ENCODE results near the gene PIP4K2A.

Gene PIP4K2A

GRCh38 chr10:22620140-22620857 lies 94.1 kb downstream of the PIP4K2A start:
- DNase-seq (ENCODE audit: low read depth in 2 of 2), result no peak

- no peak for DNase-seq (ENCODE audit: low read depth in 2 of 2)
These were observed 95.3 kb downstream of the PIP4K2A start for GRCh38 chr10:22619101-22619500.

DNA sequence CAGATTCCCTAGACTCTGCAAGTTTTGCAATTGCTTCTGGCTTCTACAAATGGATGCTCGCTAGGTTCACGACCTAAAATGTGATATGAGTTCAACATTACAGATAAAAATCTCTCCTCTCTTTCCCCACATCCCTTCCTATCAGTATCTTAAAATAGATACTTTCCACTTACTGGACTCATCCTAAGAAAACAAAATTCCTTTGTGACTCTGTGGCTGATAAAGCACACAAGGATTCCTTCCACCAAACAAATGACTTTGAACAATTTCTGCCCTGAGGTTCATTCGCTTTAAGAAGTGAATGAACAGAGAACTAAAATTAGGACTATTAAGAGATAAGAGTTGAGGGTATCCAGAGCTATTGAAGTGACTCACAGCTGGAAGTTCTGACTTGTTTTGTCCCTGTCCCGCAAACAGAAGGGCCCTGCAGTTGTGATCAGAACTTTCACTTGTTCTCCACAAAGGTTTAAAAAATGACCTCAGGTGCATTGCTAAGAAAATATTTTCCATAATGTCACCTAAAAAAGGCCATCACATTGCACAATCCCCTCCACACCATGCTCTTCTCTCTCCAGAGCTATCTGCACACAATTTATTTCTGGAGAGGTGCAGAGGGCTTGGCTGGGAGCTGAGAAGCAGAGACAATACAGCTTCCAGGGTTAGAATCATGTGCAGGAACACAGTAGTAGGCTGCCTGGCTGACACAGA lies 96.1 kb downstream of the PIP4K2A start:
- DNase-seq (ENCODE audit: low read depth in 2 of 2), result no peak

DNA sequence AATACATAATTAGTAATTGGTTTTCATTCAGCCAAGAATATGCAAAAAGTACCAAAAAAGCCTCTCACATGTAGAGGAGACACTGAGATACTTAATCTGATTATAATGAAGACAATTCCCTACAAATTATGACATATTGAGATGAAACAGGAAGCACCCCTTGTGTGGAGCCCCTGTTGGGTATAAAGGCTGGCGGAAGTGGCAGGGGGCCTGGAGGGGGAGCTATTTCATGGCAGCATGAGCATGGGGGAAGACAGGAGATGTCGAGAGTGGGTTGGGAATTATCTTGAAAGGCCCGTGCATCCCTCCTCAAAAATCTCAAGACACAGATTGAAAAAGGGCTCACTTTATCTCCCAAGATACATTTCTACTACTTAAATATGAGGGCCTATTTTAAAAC lies 96.9 kb downstream of the PIP4K2A start:
- no peak for DNase-seq (ENCODE audit: low read depth in 2 of 2)

- no peak for DNase-seq (ENCODE audit: low read depth in 2 of 2)
These were observed 97.3 kb downstream of the PIP4K2A start for GRCh38 chr10:22617051-22617450.

DNA sequence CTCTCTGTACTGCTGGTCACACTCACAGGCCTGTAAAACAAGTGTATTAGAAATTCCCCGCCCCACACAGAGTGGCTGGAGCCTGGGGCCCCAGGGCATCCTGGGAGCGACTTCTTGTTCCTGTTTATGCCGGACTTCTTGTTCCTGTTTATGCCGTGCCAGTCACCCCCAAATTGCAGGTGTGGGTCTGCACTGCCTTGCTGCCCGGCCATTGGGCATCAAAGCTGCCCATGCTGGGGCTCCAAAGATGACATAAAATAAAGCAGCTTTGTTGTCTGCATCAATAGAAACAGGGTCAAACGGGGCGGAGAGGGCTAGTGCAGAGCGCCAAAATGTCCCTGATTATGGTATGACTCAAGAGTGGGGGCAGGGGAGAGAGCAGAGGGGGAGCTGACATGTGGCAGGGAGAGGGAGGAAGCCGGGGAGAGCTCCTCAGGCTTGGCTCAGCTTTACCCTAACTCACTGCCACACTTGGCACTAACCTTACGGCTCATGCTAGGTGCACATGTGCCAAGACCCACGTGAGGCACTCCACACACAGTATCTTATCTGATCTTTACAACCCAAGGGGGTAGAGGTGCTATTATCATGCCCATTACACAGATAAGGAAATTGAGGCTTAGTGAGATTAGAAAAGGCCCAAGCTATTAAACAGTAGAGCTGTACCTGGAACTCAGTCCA lies 98.4 kb downstream of the PIP4K2A start:
- DNase-seq (ENCODE audit: low read depth in 2 of 2), result no peak

DNA sequence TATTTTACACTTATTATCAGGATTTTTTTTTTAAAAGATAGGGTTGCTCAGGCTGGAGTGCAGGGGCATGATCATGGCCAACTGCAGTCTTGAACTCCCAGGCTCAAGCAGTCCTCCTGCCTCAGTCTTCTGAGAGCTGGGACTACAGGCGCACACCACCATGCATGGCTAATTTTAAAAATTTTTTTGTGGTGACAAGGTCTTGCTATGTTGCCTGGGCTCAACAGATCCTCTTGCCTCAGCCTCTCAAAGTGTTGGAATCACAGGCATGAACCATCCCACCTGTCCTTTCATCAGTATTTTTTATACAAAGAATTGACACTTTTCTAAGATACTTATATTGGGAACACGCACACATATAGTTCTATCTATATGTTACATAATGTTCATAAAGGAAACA lies 99.3 kb downstream of the PIP4K2A start:
- no peak for DNase-seq (ENCODE audit: low read depth in 2 of 2)

GRCh38 chr10:22613011-22613410 lies 101.4 kb downstream of the PIP4K2A start:
- no peak for DNase-seq (ENCODE audit: low read depth in 2 of 2)

- no peak for DNase-seq (ENCODE audit: low read depth in 2 of 2)
These were observed 102.1 kb downstream of the PIP4K2A start for GRCh38 chr10:22612318-22612717.

DNA sequence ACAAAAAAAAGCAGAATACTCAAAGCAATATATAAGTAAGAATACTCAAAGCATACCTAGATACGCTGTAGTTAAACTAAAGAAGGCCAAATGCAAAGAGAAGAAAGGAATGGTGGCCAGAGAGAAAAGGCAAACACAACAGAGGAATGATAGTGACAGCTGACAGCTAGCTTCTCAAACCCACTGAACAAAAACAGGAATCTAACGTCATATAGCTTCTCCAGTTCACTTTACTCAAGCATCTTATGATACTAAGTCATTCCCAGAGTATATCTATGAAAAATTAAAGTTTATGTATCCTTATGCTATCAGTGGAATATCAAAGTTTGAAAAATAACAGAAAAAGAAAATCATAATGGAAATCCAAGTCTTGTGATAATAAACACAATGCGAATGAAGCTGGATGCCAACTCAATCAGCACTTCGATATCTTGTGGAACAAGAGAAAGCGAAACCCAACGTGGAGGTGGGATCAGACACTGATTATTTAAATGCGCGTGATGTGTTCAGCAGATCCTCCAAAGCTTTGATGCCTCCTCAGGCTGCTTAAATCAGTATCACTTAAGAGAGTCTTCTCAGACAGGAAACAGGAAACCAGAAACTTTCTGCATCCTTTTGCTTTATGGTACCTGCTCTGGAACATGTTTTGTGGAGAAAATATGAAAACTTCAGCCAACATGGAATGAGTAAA lies 102.8 kb downstream of the PIP4K2A start:
- peak; percentile 36 to 65 for DNase-seq (ENCODE audit: low read depth in 2 of 2)

GRCh38 chr10:22610610-22611009 lies 103.8 kb downstream of the PIP4K2A start:
- no peak for DNase-seq (ENCODE audit: low read depth in 2 of 2)

- DNase-seq (ENCODE audit: low read depth in 2 of 2), result no peak
These were observed 104.5 kb downstream of the PIP4K2A start for GRCh38 chr10:22609719-22610465.

DNA sequence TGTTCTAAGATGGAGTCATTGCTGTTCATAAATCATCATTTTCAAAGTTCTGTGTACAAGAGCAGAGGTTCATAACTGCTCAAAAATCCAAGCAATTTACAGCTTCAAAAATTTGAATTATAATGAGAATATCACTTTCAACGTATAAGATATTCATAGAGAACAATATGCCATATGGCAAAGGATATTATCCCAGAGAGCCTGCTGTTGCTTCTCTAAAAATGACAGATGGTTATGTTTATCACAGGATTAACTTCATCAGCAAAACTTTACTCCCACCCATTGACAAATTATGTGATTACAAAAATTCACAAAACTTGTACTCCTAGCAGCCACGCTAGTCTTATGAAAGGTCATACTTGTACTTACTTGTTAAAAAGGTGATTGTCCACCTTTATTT lies 105.1 kb downstream of the PIP4K2A start:
- no peak for DNase-seq (ENCODE audit: low read depth in 2 of 2)

GRCh38 chr10:22607261-22607660 lies 107.1 kb downstream of the PIP4K2A start:
- no peak for DNase-seq (ENCODE audit: low read depth in 2 of 2)

DNA sequence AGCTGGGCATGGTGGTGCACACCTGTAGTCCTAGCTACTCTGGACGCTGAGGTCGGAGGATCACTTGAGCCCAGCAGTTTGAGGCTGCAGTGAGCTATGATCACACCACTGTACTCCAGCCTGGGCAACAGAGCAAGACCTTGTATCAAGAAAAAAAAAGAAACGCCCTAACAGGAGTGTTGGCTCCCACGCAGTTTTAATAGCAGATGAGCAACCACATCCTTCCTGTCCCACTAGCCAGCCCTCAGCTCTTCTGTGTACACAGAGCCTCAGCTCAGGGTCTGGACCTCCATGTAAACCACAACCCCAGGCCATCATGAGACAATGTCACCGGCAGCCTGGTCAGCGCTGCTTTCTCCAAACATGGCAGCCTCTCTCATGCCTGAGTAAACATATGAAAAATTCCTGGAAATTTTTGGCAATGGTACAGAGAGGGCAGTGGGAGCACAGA lies 108.2 kb downstream of the PIP4K2A start:
- peak in 1 of 2 donors; percentile 34 for DNase-seq (ENCODE audit: low read depth in 2 of 2)

- DNase-seq (ENCODE audit: low read depth in 2 of 2), result no peak
These were observed 109.2 kb downstream of the PIP4K2A start for GRCh38 chr10:22605168-22605567.

DNA sequence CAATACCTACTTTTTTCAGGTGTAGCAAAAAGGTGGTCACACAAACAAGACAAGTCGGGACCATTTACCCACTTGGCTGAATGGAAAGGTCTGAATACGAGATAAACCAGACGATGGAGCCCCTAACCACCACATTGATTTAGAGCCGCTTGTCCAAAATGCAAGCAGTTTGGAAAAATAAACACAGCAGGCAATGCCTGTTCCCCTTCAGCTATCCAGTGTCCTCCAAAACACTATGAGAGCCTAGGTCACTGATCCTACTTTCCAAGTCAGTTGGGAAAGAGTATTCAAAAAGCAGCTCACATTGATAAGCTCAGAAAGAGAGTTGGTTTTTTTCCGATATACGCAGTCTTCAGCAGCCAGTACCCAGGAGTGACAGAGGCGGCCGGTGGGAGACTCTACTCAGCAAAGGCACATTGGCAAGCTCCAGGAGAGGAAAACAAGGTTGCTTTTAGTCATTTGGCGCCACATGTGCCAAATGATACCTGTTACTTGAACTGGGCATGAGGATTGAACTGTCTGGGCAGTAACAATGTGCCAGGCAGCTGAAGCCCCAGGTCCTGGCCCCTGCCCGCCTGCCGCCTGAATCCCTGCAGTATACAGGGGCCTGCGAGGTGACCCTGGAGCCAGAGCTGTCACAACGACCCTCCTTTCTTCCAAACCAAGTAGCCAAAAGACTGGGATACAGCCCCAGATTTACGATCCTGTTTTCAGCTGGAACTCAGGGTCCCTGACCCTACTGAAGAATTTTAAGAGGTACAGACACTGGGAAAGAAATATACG lies 109.8 kb downstream of the PIP4K2A start:
- no peak for DNase-seq (ENCODE audit: low read depth in 2 of 2)

DNA sequence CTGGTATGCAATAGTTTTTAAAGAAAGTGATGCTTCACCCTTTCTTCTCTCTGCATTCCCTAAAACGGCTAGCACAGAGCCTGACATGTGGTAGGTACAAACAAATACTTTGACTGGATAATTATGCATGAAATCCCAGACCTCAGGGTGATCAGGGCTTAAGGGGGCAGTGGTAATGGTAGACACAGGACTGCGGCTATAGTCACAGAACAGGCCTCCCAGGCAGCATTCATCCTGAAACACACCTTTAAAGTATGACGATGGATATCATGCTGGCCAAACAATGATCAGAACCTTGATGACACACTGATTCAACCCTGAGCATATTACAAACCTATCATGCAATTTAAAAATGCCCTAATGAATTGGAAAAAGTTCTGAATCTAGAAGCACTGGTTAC lies 110.8 kb downstream of the PIP4K2A start:
- no peak for DNase-seq (ENCODE audit: low read depth in 2 of 2)

- DNase-seq (ENCODE audit: low read depth in 2 of 2), result no peak
These were observed 112.8 kb downstream of the PIP4K2A start for GRCh38 chr10:22601618-22602017.

DNA sequence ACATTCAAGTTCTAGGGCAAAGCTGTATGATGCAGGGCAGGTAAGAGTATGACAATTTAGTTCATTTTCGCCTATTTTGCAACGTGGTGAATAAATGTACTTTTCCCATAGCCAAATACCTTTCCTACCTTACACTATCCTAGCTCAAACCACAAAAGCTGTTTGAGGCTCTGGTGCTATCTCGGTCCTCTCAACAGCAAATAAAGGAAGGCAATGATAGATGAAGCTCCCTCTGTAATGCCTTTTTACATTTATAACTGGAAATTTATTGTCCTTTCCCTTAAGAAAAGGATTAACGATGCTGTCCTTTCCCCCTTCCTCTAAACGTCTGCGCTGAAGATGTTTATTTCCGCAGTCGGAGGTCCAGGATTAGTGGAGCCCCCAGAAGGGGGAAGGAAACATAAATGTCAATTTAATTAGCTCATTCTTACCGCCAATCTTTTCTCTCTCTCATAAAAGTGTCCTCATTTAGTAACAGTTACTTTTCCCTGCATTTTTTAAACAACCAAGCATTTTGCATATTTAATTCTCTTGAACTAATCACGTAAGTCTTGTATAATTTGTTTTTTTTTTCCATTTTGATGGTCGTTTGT lies 114.6 kb downstream of the PIP4K2A start:
- DNase-seq (ENCODE audit: low read depth in 2 of 2), result no peak

Data from activated CD8-positive, alpha-beta memory T cell treated with anti-CD3 and anti-CD28 coated beads for 4 hours (primary cell).